Medulla oblongata (tissue), 1 donor: ENCODE results near the gene ATP6V0D1.

Experiments
- DNase-seq: peaks from one replicate; pipeline ENCODE4 v3.0.0-alpha.2; 2015; ENCODE audit errors: extremely low spot score

ATP6V0D1 gene

DNA sequence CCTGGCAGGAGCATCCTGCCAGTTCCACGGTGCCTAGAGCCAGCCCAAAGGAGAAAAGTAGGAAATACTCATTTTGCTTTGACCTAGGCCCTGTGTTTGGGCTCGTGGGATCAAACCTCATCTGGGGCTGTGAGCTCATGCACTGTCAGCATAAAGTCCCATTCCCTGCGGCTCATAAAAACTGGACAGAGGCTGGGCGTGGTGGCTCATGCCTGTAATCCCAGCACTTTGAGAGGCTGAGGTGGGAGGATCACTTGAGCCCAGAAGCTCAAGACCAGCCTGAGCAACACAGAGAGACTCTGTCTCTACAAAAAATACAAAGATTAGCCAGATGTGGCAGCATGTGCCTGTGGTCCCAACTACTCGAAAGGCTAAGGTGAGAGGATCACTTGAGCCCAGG, 17.9 kb downstream of the ATP6V0D1 start:
- DNase-seq, result no peak

DNA sequence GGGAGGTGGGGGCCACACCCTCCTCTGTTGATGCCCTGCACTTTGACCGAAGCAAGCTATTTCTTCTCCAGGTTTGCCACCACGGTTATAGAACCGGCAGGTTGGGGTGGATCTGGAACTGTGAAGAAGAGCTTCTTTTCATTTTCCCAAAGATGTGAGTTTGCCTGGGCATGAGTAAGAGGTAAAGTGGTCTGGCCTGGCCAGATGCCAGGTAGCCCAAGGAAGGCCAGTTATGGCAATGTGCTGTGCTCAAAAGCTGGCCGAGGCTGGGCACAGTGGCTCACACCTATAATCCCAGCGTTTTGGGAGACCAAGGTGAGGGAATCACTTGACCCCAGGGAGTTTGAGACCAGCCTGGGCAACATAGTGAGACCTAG, 18.7 kb downstream of the ATP6V0D1 start:
- DNase-seq, result no peak

DNA sequence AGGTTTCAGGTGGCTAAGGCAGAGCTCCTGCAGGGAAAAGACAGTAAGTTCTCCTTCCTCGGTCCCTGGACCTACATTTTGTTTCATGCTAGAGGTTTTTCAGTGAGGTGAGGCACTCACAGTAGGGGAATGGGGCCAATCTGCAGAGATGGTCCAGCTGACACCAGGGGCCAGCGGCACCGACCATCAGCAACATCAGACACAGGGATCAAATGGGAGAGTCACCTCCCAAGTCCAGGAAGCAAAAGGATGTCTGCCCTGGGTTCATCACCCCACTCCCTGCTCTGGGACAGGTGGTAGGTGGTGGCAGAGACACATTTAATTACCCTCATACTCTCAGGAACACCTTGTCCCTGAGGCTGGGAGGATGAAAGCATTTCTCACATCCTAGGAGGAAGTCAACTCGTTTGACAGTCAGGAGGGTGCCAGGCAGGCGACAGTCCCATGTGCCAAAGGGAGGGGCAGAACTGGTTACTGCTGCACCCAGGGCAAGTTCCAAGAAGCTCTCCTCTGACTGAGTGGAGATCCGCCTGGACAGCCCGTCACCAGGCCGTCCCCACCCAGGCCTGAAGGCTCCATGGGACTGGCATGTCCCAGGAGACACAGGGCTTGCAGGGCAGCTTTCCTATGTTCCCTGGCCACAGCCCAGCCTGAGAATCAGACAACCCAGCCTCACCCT, 19.2 kb downstream of the ATP6V0D1 start:
- DNase-seq, result no peak

DNA sequence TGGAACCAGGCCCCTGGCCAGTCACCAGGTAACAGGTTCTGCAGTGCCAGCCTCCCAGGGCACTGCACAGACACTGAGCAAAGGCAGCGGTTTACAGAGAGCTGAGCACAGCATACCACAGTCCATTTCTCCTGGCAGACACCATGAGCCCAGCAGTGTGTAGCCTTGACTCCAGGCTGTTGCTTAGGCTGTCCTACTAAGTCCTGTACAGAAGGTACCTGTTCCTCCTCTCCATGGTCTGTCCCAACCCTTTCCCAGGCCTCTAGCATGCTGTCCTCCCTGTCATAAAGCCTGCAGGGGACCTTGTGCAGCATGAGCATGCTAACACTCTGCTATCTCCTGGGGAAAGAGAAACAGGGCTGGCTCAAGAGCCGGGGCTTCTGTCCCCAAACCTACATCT, 20.0 kb downstream of the ATP6V0D1 start:
- DNase-seq, result no peak

DNA sequence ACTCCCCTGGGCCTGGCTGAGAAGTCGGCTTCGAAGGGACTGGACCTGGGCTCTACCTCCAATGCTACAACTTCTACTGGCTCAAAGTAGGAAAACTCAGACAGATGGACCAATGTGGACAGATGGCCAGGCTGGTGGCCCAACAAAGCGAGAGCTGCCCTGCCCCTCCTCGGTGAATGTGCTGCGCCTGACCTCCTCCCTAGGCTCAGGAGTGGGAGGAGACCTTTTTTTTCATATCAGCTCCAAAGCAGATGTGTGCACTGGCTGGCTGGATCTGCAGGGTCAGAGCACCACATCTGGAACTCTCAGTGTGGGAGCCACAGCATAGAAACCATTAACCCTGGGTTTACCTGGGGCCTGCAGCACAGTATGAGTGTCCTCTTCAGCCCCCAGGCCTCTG, 20.8 kb downstream of the ATP6V0D1 start:
- DNase-seq, result no peak

DNA sequence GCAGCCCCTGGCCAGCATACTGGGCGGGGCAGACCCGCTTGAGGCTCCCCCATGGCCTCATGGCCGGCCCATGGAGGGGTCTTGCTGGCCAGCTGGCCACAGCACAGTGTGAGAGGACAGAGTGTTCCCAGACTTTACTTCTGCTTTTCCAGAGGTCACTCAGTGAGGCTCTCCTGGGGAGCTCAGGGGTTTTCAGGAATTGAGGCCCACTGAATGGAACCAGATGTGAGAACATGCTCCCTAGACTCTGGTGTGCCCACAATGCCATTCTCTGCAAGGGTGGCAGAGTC, 21.2 kb downstream of the ATP6V0D1 start:
- DNase-seq, result peak; percentile 46

DNA sequence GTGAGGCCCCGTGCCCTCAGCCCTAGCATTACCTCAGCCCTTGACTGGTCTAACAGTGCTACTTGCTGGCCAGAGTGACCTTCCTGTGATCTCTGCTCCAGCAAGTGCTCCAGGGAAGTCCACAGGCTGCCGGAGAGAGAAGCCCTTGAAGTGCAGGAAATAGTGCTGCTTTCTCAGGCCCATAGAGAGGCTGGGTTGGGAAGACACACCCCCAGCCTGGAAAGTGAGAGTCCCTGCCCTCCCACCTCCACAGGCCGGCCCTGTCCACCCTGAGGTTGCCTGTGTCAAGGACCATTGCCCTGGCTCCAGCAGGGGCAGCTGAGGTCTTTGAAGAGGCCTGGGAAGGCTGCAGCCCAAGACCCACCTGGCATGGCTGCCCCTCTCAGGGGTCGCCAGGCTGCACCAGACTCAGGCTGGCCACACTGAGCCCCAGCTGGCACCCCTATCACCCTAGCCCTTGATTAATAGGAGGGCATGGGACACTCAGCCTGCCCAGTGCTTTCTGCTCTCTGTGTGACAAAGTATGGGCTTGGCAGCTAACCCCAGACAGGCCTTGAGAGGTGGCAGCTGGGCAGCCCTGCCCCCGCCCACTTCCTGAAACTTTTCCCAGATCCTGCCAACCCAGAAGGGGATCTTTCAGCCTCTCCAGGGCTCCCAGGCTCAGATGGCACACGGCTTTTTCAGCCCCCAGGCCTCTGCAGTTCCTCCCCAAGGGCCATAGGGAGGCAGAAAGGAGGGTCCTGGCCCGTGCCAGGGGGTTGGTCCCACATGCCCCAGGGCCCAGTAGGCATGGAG, 21.7 kb downstream of the ATP6V0D1 start:
- peak; percentile 64 for DNase-seq

DNA sequence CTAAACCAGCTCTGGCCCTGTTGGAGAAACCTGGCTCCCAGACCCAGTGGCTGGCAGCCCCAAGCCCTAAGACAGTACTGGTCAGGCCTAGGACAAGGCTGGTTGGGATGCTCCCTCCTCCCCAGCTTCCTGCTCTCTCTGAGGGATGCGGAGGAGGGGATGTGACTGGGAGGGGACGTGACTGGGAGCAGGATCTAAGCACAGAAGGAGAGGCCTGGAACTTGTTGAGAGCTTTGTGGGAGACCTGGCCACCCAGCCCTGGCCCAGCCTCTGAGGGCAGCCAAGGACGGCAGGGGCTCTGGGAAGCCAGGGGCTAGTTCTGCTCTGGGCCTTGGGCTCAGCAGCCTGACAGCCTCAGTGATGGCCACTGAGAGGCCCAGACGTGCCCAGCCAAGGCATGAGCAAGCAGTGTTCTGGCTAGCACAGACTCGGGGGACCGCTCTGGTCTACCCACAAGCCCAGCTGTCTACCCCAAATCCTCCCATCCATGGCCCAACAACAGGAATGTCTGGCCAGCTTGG, 22.8 kb downstream of the ATP6V0D1 start:
- DNase-seq, result no peak

DNA sequence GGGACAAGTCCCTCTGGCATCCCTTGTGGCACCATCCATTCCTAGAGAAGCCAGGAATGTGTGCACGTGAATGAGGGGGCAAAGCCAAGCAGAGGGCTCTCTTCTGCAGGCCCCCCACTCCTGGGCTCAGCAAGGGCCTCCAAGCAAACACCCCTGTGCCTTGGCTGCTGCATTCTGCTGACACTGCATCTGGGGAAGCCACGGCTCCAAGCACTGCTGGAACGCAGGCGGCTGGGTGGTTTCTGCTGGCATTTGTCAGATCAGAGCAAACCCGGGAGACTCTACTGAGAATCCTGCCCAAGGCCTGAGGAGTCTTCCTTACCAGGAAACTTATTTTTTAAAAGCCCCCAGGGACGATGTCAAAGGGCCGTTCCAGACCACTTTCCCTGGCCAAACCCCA, 23.3 kb downstream of the ATP6V0D1 start:
- DNase-seq, result no peak

DNA sequence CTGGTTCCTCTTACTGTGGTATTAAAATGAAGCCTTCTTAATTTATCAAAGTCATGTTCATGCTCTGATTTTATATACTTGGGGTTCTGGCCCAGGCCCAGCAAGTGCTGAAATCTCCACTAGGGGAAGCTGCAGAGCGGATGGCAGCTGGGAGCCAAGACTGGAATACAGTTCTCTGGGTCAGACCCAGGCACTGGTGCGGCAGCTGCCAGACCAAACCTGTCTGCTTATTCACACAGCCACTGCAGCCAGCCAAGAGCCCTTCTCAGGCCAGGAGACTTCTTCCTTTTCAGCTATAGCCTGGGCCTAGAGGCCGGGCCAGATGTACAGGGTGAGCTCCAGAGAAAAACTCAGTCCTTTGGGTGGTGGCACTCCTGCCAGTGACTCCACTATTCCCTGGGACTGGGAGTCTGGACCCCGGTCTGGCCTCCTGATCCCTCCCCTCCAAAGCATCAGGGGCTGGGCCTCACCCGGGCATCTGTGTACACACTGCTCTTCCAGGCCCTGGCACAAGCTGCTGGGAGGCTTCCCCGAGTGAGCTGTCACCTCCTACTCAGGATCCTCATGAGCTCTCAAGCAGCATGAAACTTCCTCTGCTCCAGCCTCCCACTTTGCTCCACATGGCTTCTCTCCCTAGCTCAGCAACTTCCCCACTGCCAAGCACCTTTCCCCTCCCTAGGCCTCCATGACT, 24.4 kb downstream of the ATP6V0D1 start:
- DNase-seq, result peak; percentile 43

DNA sequence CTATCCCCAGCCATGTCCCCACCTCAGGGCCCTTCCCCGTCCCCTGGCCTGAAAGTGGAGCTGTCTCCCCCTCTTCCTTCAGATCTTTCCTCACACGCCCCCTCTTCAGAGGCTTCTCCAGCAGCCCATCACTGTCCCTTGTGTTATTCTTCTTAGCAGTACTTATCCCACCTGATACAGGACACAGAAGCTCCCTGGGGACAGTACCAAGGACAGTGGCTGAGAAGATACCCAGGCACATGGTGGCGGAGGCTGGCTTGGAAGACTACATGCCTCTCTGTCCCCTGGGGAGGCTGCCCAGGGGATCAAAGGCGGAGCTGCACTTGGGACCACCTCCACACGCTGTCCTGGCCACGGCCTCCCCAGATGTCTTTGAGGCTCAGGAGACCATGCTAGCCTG, 26.1 kb downstream of the ATP6V0D1 start:
- no peak for DNase-seq

DNA sequence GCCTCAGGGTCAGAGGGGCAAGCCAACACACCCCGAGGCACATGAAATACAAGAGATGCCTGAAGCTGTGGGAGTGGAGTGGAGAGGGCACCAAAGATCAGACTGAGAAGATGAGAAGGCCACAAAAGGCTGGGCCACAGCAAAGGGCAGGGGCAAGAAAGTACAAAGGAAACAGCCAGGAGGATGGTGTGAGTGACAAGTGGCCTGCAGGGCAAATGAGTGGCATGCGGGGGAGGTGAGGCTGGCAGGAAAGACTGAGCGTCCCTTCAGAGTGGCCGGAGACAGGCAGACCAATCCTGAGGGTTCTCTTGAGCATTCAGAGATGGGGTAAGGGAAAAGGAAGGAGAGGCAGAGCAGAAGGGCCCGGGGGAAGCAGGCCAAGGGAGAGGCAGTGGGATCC, 26.9 kb downstream of the ATP6V0D1 start:
- no peak for DNase-seq

DNA sequence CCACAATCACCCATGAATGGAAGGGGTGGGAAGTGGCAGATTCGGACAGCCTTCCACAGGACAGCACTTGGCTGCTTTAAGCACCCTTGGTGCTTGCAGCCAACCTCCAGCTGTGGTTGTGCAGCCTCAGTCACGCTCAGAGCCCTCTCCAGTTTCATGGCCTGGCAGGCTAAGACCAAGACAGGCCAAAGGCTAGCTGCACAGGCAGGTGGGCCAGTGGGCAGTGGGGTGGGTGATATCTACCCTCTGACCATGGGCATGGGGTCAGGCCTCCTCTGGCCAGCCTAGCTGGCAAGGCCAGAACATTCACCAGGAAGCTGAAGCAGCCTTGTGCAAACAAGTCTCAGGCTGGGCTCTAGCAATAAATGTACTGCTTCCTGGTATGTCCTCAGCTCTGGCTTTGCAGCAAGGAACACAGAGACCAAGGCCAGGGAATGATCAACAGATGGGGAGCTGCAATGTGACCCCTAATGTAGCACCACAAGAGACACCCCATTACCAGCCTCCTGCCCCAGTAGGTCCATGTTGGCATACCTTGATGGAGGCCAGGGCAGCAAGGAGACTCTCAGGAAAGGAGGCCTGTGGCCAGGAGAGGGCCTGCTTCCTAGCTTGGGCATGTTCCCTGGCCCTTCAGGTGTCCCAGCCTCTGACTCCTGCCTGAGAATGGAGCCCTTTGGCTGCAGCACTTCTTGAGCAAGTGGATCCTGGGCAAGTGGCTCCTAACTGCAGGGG, 29.1 kb downstream of the ATP6V0D1 start:
- DNase-seq, result no peak

DNA sequence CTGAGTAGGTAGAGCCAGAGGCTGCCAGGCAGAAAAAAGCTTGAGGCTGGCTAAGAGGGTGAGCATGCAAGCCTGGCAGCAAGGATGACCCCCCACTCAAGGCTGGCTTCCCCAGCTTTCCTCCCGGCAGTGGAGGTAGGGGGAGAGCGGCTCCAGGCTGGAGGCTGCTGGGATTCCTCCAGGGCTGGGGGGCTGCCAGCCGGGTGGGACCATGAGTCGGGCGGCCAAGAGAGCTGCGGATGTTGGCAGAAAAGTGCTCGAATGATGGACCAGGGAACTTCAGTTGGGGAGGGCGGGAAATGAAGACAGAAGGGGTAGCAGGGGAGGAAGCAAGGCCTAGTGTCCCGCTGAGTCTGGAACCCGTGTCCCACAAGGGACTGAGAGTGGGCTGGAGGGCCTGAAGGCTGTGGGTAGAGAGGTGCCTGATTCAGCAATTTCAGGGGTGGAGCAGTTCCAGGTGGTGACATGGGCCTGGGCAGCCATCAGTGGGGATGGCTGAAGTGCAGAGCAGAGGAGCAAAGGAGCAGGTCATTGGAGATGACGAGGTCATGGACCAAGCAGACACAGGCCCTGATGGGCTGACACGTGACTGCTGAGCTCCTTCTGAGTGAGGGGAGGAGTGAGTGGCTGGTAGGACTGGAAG, 29.8 kb downstream of the ATP6V0D1 start:
- DNase-seq, result peak; percentile 37

DNA sequence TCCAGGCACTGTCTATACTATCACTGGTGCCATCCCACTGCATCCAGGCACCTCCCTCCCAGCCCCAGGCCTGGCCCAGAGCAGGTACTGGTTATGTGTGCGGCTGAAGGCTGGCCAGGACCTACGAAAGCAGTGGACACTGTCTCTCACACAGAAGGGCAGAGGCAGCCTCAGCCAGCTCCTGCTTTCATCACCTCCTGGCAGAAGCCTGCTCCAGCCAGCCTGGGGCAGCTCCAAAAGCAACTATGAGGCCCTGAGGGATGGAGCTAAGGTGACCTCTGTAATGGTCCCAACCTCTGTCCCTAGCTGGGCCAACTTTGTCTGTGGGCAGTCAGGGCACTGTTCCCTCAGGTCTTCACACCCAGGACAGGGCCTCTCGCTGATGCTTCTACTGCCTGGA, 31.2 kb downstream of the ATP6V0D1 start:
- DNase-seq, result peak; percentile 24

DNA sequence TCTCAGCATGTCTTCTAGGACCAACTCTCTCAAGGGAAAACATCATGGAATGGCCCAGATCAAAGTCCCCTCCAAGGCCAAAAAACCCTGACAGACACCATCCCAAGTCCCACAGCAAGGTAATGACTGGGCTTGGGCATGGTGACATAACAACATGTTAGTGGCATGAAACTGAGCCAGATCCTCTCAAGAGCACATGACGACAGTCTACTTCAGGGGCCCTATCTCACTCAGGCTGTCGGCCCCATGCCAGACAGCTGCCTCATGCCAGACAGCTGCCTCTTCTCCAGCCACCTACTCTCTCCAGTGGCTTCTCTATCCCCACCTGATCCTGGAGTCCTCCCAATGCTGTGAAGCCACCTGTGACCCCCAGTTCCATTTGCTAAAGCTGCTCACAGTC, 31.6 kb downstream of the ATP6V0D1 start:
- DNase-seq, result no peak

DNA sequence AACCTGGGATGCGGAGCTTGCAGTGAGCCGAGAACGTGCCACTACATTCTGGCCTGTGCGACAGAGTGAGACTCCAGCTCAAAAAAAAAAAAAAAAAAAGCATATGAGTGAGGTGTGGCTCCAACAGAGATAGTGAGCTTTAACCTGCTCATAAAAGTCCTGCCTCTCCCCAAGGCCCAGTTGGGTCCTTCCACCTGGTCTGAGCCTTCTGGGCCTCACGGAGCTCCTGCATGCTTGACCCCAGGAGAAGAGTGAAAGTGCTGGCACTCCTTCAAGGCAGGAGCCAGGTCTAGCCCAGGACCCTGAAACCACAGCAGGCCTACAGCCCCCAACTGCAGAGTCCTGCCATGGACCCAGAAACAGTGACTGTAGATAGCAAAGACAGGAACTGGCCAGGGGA, 32.4 kb downstream of the ATP6V0D1 start:
- DNase-seq, result no peak

DNA sequence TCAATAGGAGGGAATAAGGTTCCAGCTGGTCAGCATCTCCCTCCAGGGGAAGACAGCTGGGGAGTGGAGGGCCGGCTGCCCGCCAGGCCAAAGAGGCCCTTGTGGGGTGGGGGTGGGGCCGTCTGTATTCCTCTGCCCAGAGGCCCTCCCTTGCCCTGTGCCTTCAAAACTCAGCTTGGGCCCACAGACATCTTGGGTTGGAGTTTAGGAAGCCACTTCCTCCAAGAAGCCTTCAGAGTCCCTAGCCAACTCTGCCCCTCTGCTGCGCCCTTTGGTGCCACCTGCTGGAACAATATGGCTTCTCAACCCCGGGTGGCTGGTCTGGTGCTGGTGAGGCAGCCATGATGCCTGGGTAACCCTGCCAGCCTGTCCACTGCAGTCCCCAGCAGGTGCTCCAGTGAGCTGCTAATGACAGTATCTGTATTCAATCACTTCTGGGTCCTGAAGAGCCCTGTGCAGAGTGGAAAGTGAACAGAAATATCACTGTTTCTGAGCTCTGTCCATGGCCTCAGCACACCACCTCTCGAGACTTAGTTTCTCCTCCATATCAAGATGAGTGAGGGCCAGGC, 33.4 kb downstream of the ATP6V0D1 start:
- DNase-seq, result peak; percentile 29

DNA sequence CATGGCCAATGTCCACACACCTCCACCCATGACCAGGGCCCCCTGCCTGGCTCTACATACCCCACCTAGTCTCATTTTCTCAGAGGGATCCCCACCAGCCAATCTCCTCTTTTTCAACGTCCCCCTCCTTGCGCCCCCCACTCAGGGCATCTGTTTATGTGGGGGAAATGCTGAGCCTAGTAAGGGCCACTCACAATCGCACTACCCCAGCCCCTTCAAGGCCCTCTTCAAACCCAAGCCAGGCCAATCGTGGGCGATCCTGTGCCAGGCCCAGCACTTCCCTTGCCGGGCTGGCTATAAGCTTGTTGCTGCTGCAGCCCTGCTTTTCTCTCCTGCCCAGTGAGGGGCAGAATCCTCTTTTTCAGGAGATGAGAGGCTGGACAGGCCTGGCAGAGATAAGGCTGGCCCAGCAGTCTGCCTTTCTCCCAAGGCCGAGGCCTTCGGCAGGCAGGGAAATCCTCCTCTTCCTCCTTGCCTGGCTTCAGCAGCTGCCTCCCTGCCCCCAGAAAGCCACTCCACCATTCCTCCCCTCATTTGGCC, 33.9 kb downstream of the ATP6V0D1 start:
- no peak for DNase-seq

DNA sequence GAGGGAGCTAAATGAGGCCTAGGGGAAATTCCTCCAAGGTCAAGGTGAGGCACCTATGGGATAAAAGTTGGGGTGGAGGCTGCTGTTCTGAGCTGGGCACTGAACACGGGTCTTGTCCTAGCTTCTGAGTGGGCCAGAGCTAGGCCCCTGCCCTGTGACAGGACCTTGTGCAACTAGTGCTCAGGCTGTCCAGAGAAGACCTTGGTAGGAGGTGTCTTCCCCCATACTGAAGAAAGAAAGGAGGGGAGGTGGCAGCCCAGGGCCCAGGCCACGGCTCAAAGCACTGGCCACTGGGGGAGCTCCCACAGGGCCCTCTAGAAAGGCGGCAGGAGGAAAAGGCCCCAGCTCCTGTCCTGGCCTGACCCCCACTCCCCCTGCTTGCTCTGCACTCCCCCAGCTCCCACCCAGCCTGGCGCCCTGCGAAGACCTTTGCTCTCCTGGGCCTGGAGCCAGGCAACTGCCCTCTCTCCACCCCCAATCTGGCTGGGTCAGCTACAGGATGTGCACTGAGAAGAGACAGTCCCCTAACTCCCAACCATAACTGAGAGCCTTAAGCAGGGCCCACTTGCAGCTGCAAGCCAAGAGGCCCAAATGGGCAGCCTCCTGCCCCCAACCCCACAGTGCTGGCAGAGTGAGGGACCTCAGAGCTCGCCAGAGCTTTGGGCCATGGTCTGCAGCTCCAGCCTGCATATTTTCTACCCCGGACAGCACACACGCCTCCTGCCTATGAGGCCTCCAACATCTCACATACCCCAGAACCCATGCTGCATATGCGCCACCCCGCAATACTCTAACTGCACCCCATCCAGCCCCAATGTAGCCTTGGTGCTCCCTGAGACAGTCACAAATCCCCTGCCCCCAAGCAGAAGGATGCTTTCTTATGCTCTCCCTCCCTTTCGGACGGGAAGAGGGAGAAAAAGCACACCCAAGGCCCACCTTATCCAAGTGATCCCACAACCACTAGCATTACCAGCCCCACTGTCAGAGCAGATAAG, 34.7 kb downstream of the ATP6V0D1 start:
- DNase-seq, result no peak
